ENCODE measurements around the gene FN3KRP. TPM values are rescaled to one million over a fixed set of nuclear protein-coding genes. Genes with fewer than 3 reads are reported as not detected.

Gene FN3KRP
- total and polyA plus RNA-seq, 2 of the 13 experiments (the other 11 are each of a cell fraction or from before 2014, with no cell fraction given), result 22.4 to 28.2 TPM

DNA sequence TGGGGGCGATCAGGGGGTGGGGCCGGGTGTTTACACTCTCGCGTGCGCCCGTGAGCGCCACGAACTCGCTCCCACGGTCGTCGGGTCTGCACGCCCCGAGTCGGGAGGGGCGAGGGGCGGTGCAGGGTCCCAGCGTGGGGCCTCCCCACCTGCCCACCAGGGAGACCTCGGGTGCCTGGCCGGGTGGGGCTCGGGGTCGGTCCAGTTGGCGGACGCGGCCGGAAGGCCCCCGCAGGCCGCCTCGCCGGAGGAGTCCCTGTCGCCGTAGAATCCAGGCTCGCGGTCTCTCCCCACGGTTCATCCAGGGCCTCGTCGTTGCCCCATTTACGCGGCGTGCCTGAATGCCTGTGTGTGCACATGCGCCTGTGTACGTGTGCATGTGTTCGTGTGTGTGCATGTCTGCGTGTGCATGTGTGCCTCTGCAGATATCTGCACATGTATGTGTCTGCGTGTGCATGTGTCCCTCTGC, 17.5 kb upstream of the FN3KRP start (continued):
- TF ChIP-seq RFXAP (CRISPR knock-in tag; IDR thresholded peaks at IDR 0.05; ENCODE audit: borderline replicate concordance) (no peak), MAZ (IDR thresholded peaks at IDR 0.05; ENCODE audit: borderline replicate concordance, low read depth, low read length) (no peak; the same call in 1 of the 2 replicates), MAZ (CRISPR knock-in tag; IDR thresholded peaks at IDR 0.05; ENCODE audit: low read depth) (no peak), U2AF2 (IDR thresholded peaks at IDR 0.05; ENCODE audit: low read depth, low read length) (no peak), ARNT (IDR thresholded peaks at IDR 0.05) (no peak), ZNF703 (CRISPR knock-in tag; IDR thresholded peaks at IDR 0.05; ENCODE audit: borderline replicate concordance) (no peak), PCBP2 (optimal IDR thresholded peaks at IDR 0.05; ENCODE audit: low read depth, low read length, poor library complexity, severe bottlenecking) (no peak), CBX5 (CRISPR knock-in tag; IDR thresholded peaks at IDR 0.05; ENCODE audit: borderline replicate concordance) (no peak), YEATS4 (CRISPR knock-in tag; IDR thresholded peaks at IDR 0.05; ENCODE audit: borderline replicate concordance) (peak; percentile 46; the same call in 1 of the 2 replicates), ZNF615 (CRISPR knock-in tag; IDR thresholded peaks at IDR 0.05; ENCODE audit: borderline replicate concordance) (no peak), ATRX (CRISPR knock-in tag; IDR thresholded peaks at IDR 0.05; ENCODE audit: borderline replicate concordance) (no peak), KLF15 (CRISPR knock-in tag; IDR thresholded peaks at IDR 0.05; ENCODE audit: borderline replicate concordance) (no peak), ZNF652 (CRISPR knock-in tag; IDR thresholded peaks at IDR 0.05; ENCODE audit: borderline replicate concordance, low read depth) (no peak), ZNF30 (CRISPR knock-in tag; IDR thresholded peaks at IDR 0.05) (no peak)
- TF ChIP-seq, protein P1, sequence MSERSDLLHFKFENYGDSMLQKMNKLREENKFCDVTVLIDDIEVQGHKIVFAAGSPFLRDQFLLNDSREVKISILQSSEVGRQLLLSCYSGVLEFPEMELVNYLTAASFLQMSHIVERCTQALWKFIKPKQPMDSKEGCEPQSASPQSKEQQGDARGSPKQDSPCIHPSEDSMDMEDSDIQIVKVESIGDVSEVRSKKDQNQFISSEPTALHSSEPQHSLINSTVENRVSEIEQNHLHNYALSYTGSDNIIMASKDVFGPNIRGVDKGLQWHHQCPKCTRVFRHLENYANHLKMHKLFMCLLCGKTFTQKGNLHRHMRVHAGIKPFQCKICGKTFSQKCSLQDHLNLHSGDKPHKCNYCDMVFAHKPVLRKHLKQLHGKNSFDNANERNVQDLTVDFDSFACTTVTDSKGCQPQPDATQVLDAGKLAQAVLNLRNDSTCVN (CRISPR knock-in tag; IDR thresholded peaks at IDR 0.05; ENCODE audit: borderline replicate concordance), result 0 out of 2 replicates have a peak, but pooled peaks have one; percentile 27
- TF ChIP-seq, protein P2, sequence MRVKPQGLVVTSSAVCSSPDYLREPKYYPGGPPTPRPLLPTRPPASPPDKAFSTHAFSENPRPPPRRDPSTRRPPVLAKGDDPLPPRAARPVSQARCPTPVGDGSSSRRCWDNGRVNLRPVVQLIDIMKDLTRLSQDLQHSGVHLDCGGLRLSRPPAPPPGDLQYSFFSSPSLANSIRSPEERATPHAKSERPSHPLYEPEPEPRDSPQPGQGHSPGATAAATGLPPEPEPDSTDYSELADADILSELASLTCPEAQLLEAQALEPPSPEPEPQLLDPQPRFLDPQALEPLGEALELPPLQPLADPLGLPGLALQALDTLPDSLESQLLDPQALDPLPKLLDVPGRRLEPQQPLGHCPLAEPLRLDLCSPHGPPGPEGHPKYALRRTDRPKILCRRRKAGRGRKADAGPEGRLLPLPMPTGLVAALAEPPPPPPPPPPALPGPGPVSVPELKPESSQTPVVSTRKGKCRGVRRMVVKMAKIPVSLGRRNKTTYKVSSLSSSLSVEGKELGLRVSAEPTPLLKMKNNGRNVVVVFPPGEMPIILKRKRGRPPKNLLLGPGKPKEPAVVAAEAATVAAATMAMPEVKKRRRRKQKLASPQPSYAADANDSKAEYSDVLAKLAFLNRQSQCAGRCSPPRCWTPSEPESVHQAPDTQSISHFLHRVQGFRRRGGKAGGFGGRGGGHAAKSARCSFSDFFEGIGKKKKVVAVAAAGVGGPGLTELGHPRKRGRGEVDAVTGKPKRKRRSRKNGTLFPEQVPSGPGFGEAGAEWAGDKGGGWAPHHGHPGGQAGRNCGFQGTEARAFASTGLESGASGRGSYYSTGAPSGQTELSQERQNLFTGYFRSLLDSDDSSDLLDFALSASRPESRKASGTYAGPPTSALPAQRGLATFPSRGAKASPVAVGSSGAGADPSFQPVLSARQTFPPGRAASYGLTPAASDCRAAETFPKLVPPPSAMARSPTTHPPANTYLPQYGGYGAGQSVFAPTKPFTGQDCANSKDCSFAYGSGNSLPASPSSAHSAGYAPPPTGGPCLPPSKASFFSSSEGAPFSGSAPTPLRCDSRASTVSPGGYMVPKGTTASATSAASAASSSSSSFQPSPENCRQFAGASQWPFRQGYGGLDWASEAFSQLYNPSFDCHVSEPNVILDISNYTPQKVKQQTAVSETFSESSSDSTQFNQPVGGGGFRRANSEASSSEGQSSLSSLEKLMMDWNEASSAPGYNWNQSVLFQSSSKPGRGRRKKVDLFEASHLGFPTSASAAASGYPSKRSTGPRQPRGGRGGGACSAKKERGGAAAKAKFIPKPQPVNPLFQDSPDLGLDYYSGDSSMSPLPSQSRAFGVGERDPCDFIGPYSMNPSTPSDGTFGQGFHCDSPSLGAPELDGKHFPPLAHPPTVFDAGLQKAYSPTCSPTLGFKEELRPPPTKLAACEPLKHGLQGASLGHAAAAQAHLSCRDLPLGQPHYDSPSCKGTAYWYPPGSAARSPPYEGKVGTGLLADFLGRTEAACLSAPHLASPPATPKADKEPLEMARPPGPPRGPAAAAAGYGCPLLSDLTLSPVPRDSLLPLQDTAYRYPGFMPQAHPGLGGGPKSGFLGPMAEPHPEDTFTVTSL (CRISPR knock-in tag; IDR thresholded peaks at IDR 0.05; ENCODE audit: borderline replicate concordance), result no peak
- TF ChIP-seq, protein P3, sequence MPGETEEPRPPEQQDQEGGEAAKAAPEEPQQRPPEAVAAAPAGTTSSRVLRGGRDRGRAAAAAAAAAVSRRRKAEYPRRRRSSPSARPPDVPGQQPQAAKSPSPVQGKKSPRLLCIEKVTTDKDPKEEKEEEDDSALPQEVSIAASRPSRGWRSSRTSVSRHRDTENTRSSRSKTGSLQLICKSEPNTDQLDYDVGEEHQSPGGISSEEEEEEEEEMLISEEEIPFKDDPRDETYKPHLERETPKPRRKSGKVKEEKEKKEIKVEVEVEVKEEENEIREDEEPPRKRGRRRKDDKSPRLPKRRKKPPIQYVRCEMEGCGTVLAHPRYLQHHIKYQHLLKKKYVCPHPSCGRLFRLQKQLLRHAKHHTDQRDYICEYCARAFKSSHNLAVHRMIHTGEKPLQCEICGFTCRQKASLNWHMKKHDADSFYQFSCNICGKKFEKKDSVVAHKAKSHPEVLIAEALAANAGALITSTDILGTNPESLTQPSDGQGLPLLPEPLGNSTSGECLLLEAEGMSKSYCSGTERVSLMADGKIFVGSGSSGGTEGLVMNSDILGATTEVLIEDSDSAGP (CRISPR knock-in tag; IDR thresholded peaks at IDR 0.05; ENCODE audit: borderline replicate concordance), result no peak; the same call in none of the 2 replicates
- TF ChIP-seq, protein P4, sequence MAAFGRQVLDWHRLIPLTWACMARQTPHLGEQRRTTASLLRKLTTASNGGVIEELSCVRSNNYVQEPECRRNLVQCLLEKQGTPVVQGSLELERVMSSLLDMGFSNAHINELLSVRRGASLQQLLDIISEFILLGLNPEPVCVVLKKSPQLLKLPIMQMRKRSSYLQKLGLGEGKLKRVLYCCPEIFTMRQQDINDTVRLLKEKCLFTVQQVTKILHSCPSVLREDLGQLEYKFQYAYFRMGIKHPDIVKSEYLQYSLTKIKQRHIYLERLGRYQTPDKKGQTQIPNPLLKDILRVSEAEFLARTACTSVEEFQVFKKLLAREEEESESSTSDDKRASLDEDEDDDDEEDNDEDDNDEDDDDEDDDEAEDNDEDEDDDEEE (CRISPR knock-in tag; IDR thresholded peaks at IDR 0.05), result no peak
